Esophagus (tissue), 2 donors: Measurements from ENCODE around the gene LRBA. TPM values are rescaled to one million over a fixed set of nuclear protein-coding genes. Genes with fewer than 3 reads are reported as not detected.

ENCODE experiments used
- H3K27ac ChIP-seq, 2 donors: one replicate each; pipeline ENCODE4 v1.5.1; 2013; ENCODE audit warnings: low read depth in 2 of 2, mild to moderate bottlenecking in 2 of 2, inconsistent platforms in 1 of 2, low read length in 1 of 2, moderate library complexity in 1 of 2
- H3K27me3 ChIP-seq, 2 donors: one replicate each; pipeline ENCODE4 v1.6.1; 2013; ENCODE audit warnings: low read length in 2 of 2, control low read depth in 1 of 2, mild to moderate bottlenecking in 1 of 2; ENCODE audit not compliant: insufficient read depth in 2 of 2, control insufficient read depth in 1 of 2
- H3K36me3 ChIP-seq, 2 donors: one replicate each; pipeline ENCODE4 v1.6.1; 2013; ENCODE audit warnings: low read length in 1 of 2; ENCODE audit not compliant: control insufficient read depth in 2 of 2, insufficient read depth in 2 of 2
- H3K4me1 ChIP-seq, 2 donors: one replicate each; pipeline ENCODE4 v1.6.1; 2013; ENCODE audit warnings: low read length in 1 of 2; ENCODE audit not compliant: control insufficient read depth in 2 of 2, insufficient read depth in 2 of 2
- H3K4me3 ChIP-seq, 2 donors: one replicate each; pipeline ENCODE4 v1.5.1; 2013; ENCODE audit warnings: low read length in 2 of 2, mild to moderate bottlenecking in 2 of 2, low read depth in 1 of 2, moderate library complexity in 1 of 2
- H3K9me3 ChIP-seq, 2 donors: one replicate each; pipeline ENCODE4 v1.6.1; 2013; ENCODE audit warnings: mild to moderate bottlenecking in 2 of 2, low read depth in 1 of 2, low read length in 1 of 2, moderate library complexity in 1 of 2; ENCODE audit not compliant: control insufficient read depth in 2 of 2, insufficient read depth in 1 of 2
- WGBS, 2 donors: extraction: QIAGEN DNeasy Blood & Tissue Kit; methylation state at CpG; one replicate each; pipeline ENCODE4 v1.1.7; 2013; 5-methylcytosine and 5-hydroxymethylcytosine counted together
- polyA plus RNA-seq, 2 donors: library from polyadenylated mRNA; stranded (reverse); fragments of 200-250 nt; gene quantifications; one replicate each; pipeline ENCODE4 v1.2.3, GENCODE V29; 2013
- donor health status: healthy with polysubstance abuse.
- donor health status: Bipolar disorder and iron deficiency.

LRBA gene
- polyA plus RNA-seq, 2 donors = 13.1 to 24.7 TPM

- H3K4me1 ChIP-seq = no peaks in the 10 kb centered on the region
- no peaks in the 10 kb centered on the region for H3K27me3 ChIP-seq
- 76 to 81% methylated on average over 5 of the region's 5 CpGs for WGBS, 2 donors
- no peak overlapping the region for H3K27ac ChIP-seq
- H3K36me3 ChIP-seq = peaks cover 0 to 2% of the 10 kb centered on the region in 2 donors
- H3K9me3 ChIP-seq = no peaks in the 10 kb centered on the region
- H3K4me3 ChIP-seq = no peak overlapping the region
Measured at GRCh38 chr4:150591406-150591805, 423.7 kb downstream of the LRBA start.

- WGBS, 2 donors = 95 to 97% methylated on average over 5 of the region's 5 CpGs
- Histone ChIP-seq H3K9me3 (no peaks in the 10 kb centered on the region), H3K36me3 (peaks cover 0 to 2% of the 10 kb centered on the region in 2 donors), H3K27me3 (no peaks in the 10 kb centered on the region), H3K27ac (no peak overlapping the region), H3K4me1 (no peaks in the 10 kb centered on the region), H3K4me3 (no peak overlapping the region)
Measured at GRCh38 chr4:150590631-150591030, 424.5 kb downstream of the LRBA start.

- Histone ChIP-seq H3K9me3 (no peaks in the 10 kb centered on the region), H3K27ac (no peak overlapping the region), H3K4me1 (no peaks in the 10 kb centered on the region), H3K36me3 (peaks cover 0 to 2% of the 10 kb centered on the region in 2 donors), H3K27me3 (no peaks in the 10 kb centered on the region), H3K4me3 (no peak overlapping the region)
- 79% methylated on average over 2 of the region's 2 CpGs for WGBS, 2 donors
Measured at GRCh38 chr4:150589157-150589556, 425.9 kb downstream of the LRBA start.

- no peak overlapping the region for H3K4me3 ChIP-seq
- no peaks in the 10 kb centered on the region for H3K4me1 ChIP-seq
- H3K27ac ChIP-seq = no peak overlapping the region
- peaks cover 3 to 6% of the 10 kb centered on the region in 2 donors for H3K9me3 ChIP-seq
- H3K36me3 ChIP-seq = peaks cover 3 to 7% of the 10 kb centered on the region in 2 donors
- WGBS, 2 donors = 89 to 97% methylated on average over 1 of the region's 1 CpG
- H3K27me3 ChIP-seq = no peaks in the 10 kb centered on the region
Measured at GRCh38 chr4:150588316-150588715, 426.8 kb downstream of the LRBA start.

GRCh38 chr4:150586162-150586810 lies 428.8 kb downstream of the LRBA start:
- Histone ChIP-seq H3K9me3 (peaks cover 8 to 12% of the 10 kb centered on the region in 2 donors), H3K4me1 (no peaks in the 10 kb centered on the region), H3K36me3 (peaks cover 7 to 18% of the 10 kb centered on the region in 2 donors), H3K4me3 (no peak overlapping the region), H3K27me3 (no peaks in the 10 kb centered on the region), H3K27ac (no peak overlapping the region)

GRCh38 chr4:150585611-150586010 lies 429.5 kb downstream of the LRBA start:
- H3K9me3 ChIP-seq = peaks cover 8 to 12% of the 10 kb centered on the region in 2 donors
- no peaks in the 10 kb centered on the region for H3K27me3 ChIP-seq
- WGBS, 2 donors = 98 to 100% methylated on average over 1 of the region's 1 CpG
- no peak overlapping the region for H3K27ac ChIP-seq
- no peak overlapping the region for H3K4me3 ChIP-seq
- peaks cover 7 to 18% of the 10 kb centered on the region in 2 donors for H3K36me3 ChIP-seq
- no peaks in the 10 kb centered on the region for H3K4me1 ChIP-seq

- Histone ChIP-seq H3K36me3 (peaks cover 7 to 21% of the 10 kb centered on the region in 2 donors), H3K27me3 (no peaks in the 10 kb centered on the region), H3K9me3 (peaks cover 8 to 17% of the 10 kb centered on the region in 2 donors), H3K4me1 (no peaks in the 10 kb centered on the region), H3K4me3 (peak overlapping the region in 1 of 2 donors; percentile 0), H3K27ac (no peak overlapping the region)
- WGBS, 2 donors = 83 to 84% methylated on average over 11 of the region's 11 CpGs
Measured at GRCh38 chr4:150584111-150584915, 430.8 kb downstream of the LRBA start.

GRCh38 chr4:150583287-150584110 lies 431.6 kb downstream of the LRBA start:
- H3K4me1 ChIP-seq = no peaks in the 10 kb centered on the region
- no peaks in the 10 kb centered on the region for H3K27me3 ChIP-seq
- WGBS, 2 donors = 65 to 69% methylated on average over 66 of the region's 66 CpGs
- no peak overlapping the region for H3K27ac ChIP-seq
- H3K36me3 ChIP-seq = peaks cover 7 to 19% of the 10 kb centered on the region in 2 donors
- peaks cover 8 to 17% of the 10 kb centered on the region in 2 donors for H3K9me3 ChIP-seq
- H3K4me3 ChIP-seq = peak overlapping the region in 1 of 2 donors; percentile 0

GRCh38 chr4:150582873-150583286 lies 432.2 kb downstream of the LRBA start:
- Histone ChIP-seq H3K4me3 (peak overlapping the region; percentile 18 to 21), H3K27me3 (no peaks in the 10 kb centered on the region), H3K9me3 (peaks cover 8 to 17% of the 10 kb centered on the region in 2 donors), H3K4me1 (no peaks in the 10 kb centered on the region), H3K27ac (no peak overlapping the region), H3K36me3 (peaks cover 7 to 19% of the 10 kb centered on the region in 2 donors)
- 79 to 84% methylated on average over 32 of the region's 32 CpGs for WGBS, 2 donors
